ENCODE measurements around the gene DLG4. TPM values are rescaled to one million over a fixed set of nuclear protein-coding genes. Genes with fewer than 3 reads are reported as not detected.
"Not testable (repeated sequence)": the region's sequence is repeated elsewhere in the genome, so short reads cannot be mapped to it uniquely, and the experiment has no call there.

The DLG4 gene
- total RNA-seq, 1 donor from 2014 or later, result 16.0 TPM

GRCh38 chr17:7250695-7251627, 31.3 kb upstream of the DLG4 start:
- intact Hi-C loops (cut with DNase I), result loop anchor here (5.0 kb wide), 1 partner anchor 321 kb away; no protein-coding TSS in a partner anchor
- DNase-seq (ENCODE audit: low spot score), result no peak

- intact Hi-C loops (cut with DNase I), result loop anchor here (5.0 kb wide), 1 partner anchor 322 kb away; no protein-coding TSS in a partner anchor
- no peak for DNase-seq (ENCODE audit: low spot score)
Observed at GRCh38 chr17:7249830-7250229, 30.2 kb upstream of the DLG4 start.

GRCh38 chr17:7249214-7249613, 29.6 kb upstream of the DLG4 start:
- DNase-seq (ENCODE audit: low spot score), result no peak
- intact Hi-C loops (cut with DNase I), result no loop called here

- no peak for DNase-seq (ENCODE audit: low spot score)
- intact Hi-C loops (cut with DNase I), result no loop called here
Observed at GRCh38 chr17:7248796-7249195, 29.2 kb upstream of the DLG4 start.

- DNase-seq (ENCODE audit: low spot score), result no peak
- intact Hi-C loops (cut with DNase I), result no loop called here
Observed at GRCh38 chr17:7246779-7247178, 27.1 kb upstream of the DLG4 start.

GRCh38 chr17:7243838-7244237, 24.2 kb upstream of the DLG4 start:
- intact Hi-C loops (cut with DNase I); DNase-seq (ENCODE audit: low spot score): not testable (repeated sequence)

- intact Hi-C loops (cut with DNase I), result no loop called here
- no peak for DNase-seq (ENCODE audit: low spot score)
Observed at GRCh38 chr17:7243453-7243729, 23.8 kb upstream of the DLG4 start.

GRCh38 chr17:7242717-7243452, 23.2 kb upstream of the DLG4 start:
- peak; percentile 98 for DNase-seq (ENCODE audit: low spot score)
- intact Hi-C loops (cut with DNase I), result no loop called here

- intact Hi-C loops (cut with DNase I), result no loop called here
- DNase-seq (ENCODE audit: low spot score), result peak; percentile 98
Observed at GRCh38 chr17:7241783-7242716, 22.4 kb upstream of the DLG4 start, which contains the start of gene GABARAP. GABARAP (minus strand) TSS chr17:7242449; CDS start chr17:7242330, 119 bp downstream.

- intact Hi-C loops (cut with DNase I), result no loop called here
- DNase-seq (ENCODE audit: low spot score), result no peak
Observed at GRCh38 chr17:7241090-7241733, 21.6 kb upstream of the DLG4 start.

- DNase-seq (ENCODE audit: low spot score), result no peak
- intact Hi-C loops (cut with DNase I), result no loop called here
Observed at GRCh38 chr17:7240375-7240774, 20.7 kb upstream of the DLG4 start.

GRCh38 chr17:7239091-7240027, 19.7 kb upstream of the DLG4 start, which contains the start of gene PHF23:
PHF23 (minus strand) TSS chr17:7239457; CDS start chr17:7239279, 178 bp downstream.
- intact Hi-C loops (cut with DNase I), result loop anchor here (1.0 to 5.0 kb wide), 4 partner anchors 13 to 318 kb away; partner anchors contain the start of genes EIF5A, ELP5 and TNFSF13
- peak; percentile 100 for DNase-seq (ENCODE audit: low spot score)

- no peak for DNase-seq (ENCODE audit: low spot score)
- intact Hi-C loops (cut with DNase I), result loop anchor here (1.0 to 5.0 kb wide), 4 partner anchors 14 to 319 kb away; partner anchors contain the start of genes EIF5A, ELP5 and TNFSF13
Observed at GRCh38 chr17:7238420-7239090, 18.9 kb upstream of the DLG4 start.

GRCh38 chr17:7237761-7238419, 18.3 kb upstream of the DLG4 start:
- intact Hi-C loops (cut with DNase I), result loop anchor here (2.0 to 5.0 kb wide), 3 partner anchors 17 to 319 kb away; partner anchors contain the start of genes EIF5A and TNFSF13
- DNase-seq (ENCODE audit: low spot score), result peak; percentile 91

- DNase-seq (ENCODE audit: low spot score), result no peak
- intact Hi-C loops (cut with DNase I), result loop anchor here (5.0 kb wide), 2 partner anchors 70 to 320 kb away; partner anchors contain the start of genes EIF5A and TNFSF13
Observed at GRCh38 chr17:7237266-7237760, 17.7 kb upstream of the DLG4 start.

- DNase-seq (ENCODE audit: low spot score), result no peak
- intact Hi-C loops (cut with DNase I), result loop anchor here (5.0 kb wide), 2 partner anchors 70 to 320 kb away; partner anchors contain the start of genes EIF5A and TNFSF13
Observed at GRCh38 chr17:7236808-7237207, 17.2 kb upstream of the DLG4 start.
